Activated CD8-positive, alpha-beta T cell treated with anti-CD3 and anti-CD28 coated beads for 36 hours (primary cell): ENCODE results near the gene OR4D1. TPM values are rescaled to one million over a fixed set of nuclear protein-coding genes. Genes with fewer than 3 reads are reported as not detected.
"Not testable (repeated sequence)": the region's sequence is repeated elsewhere in the genome, so short reads cannot be mapped to it uniquely, and the experiment has no call there.

Source experiments
- ATAC-seq: fragments of 200-7000 bp; cut with Tn5 transposase; one replicate; pipeline ENCODE4 v1.10.0; 2021; ENCODE audit warnings: mild to moderate bottlenecking, moderate library complexity
- CTCF ChIA-PET: fragments of 350-600 bp; sonication (Branson Sonifier 250); formaldehyde crosslinking; loops from one replicate; lab custom pipeline; 2021; ENCODE audit warnings: antibody characterized with exemption; lab: Charles Lee
- POLR2A ChIA-PET: fragments of 350-600 bp; sonication (Branson Sonifier 250); formaldehyde crosslinking; loops from one replicate; lab custom pipeline; 2021; ENCODE audit warnings: antibody characterized with exemption; lab: Charles Lee
- DNase-seq: peaks from one replicate; pipeline ENCODE4 v3.0.0-alpha.2; 2020
- H3K27ac Mint-ChIP-seq: one replicate; pipeline ENCODE4 v1.8.0; 2021; ENCODE audit warnings: mild to moderate bottlenecking, mixed read lengths
- H3K27me3 Mint-ChIP-seq: one replicate; pipeline ENCODE4 v1.8.0; 2021; ENCODE audit warnings: mixed read lengths
- H3K36me3 Mint-ChIP-seq: one replicate; pipeline ENCODE4 v1.8.0; 2021; ENCODE audit warnings: low read depth, mixed read lengths
- H3K4me1 Mint-ChIP-seq: one replicate; pipeline ENCODE4 v1.8.0; 2021; ENCODE audit warnings: low read depth, mixed read lengths
- H3K4me3 Mint-ChIP-seq: one replicate; pipeline ENCODE4 v1.8.0; 2021; ENCODE audit warnings: mild to moderate bottlenecking, moderate library complexity, mixed read lengths
- H3K9me3 Mint-ChIP-seq: one replicate; pipeline ENCODE4 v1.8.0; 2021; ENCODE audit warnings: mixed read lengths
- intact Hi-C: fragments of 100-400 bp; cut with micrococcal nuclease; formaldehyde crosslinking; loops from one replicate; pipeline ENCODE4 v1.10.0; 2022
- total RNA-seq, 2 experiments: library from RNA; stranded (reverse); gene quantifications; one replicate each; pipeline ENCODE4 v1.2.3, GENCODE V29; 2021
- TF ChIP-seq, protein P1 (sequence below): fragments of 200-600 bp; IDR thresholded peaks from one replicate; pipeline ENCODE4 v1.8.0; 2022; ENCODE audit warnings: antibody characterized with exemption, mild to moderate bottlenecking

The OR4D1 gene
- total RNA-seq, 2 experiments from 2014 or later = 0.22 to 0.25 TPM

DNA sequence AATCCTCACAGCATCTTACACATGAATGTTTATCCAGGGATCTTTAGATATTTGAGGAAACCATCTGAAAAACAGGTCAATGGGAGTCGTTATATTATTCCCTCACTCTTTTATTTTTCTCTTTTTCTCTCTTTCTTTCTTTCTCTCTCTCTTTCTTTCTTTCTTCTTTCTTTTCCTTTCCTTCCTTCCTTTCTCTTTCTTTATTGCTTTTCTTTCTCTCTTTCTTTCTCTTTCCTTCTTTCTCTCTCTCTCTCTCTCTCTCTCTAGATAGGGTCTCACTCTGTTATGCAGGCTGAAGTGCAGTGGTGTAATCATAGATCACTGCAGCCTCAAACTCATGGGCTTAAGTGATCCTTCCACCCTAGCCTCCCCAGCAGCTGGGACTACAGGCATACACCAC is 20.3 kb upstream of the OR4D1 start:
- TF ChIP-seq, protein P1, sequence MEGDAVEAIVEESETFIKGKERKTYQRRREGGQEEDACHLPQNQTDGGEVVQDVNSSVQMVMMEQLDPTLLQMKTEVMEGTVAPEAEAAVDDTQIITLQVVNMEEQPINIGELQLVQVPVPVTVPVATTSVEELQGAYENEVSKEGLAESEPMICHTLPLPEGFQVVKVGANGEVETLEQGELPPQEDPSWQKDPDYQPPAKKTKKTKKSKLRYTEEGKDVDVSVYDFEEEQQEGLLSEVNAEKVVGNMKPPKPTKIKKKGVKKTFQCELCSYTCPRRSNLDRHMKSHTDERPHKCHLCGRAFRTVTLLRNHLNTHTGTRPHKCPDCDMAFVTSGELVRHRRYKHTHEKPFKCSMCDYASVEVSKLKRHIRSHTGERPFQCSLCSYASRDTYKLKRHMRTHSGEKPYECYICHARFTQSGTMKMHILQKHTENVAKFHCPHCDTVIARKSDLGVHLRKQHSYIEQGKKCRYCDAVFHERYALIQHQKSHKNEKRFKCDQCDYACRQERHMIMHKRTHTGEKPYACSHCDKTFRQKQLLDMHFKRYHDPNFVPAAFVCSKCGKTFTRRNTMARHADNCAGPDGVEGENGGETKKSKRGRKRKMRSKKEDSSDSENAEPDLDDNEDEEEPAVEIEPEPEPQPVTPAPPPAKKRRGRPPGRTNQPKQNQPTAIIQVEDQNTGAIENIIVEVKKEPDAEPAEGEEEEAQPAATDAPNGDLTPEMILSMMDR = no peak
- Mint-ChIP-seq H3K4me1 (no peaks in the 10 kb centered on the region), H3K4me3 (no peak overlapping the region), H3K36me3 (no peaks in the 10 kb centered on the region), H3K27ac (no peak overlapping the region), H3K27me3 (no peaks in the 10 kb centered on the region), H3K9me3 (no peaks in the 10 kb centered on the region)
- ATAC-seq = no peak
- POLR2A ChIA-PET = interaction anchor here (1.3 kb wide), 1 partner anchor 49 kb away, joined by 4 read pairs; no protein-coding TSS in a partner anchor
- intact Hi-C loops = no loop called here
- no peak for DNase-seq
- CTCF ChIA-PET = no interaction called here

GRCh38 chr17:58132697-58133096 is 15.5 kb upstream of the OR4D1 start:
- H3K27me3 Mint-ChIP-seq, intact Hi-C loops, ATAC-seq, H3K4me3 Mint-ChIP-seq, DNase-seq, H3K4me1 Mint-ChIP-seq, CTCF ChIA-PET, H3K36me3 Mint-ChIP-seq, POLR2A ChIA-PET, H3K27ac Mint-ChIP-seq: not testable (repeated sequence)
- peaks cover 12% of the 10 kb centered on the region for H3K9me3 Mint-ChIP-seq

DNA sequence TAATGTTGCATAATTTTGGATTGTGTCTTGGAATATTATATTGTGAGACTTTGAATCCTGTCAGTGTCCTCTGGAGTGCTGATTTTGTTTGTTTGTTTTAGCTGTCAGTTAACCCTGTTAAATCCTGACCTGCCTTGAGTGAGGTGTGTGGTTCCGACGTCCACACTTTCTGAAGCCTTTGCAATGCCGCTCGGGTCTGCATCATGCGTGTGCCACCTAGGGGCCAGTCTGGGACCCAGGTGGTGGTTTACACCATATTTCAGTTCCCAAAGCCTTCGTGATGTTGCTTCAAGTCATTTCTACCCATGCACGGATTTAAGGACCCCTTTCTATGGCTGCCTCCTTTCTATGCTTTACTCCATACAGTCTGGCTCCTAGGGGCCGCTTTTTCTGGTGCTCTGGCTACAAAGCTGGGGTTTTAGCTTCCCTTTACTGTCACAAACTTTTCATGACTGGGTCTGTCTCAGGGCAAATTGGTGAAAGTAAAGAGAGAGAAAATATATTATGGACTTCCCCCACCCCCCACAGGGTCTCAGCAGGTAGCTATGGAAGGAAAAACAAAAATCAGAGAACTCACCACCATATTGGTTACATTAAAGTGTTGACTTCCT is 11.4 kb upstream of the OR4D1 start:
- Mint-ChIP-seq H3K4me3 (no peak overlapping the region), H3K27me3 (no peaks in the 10 kb centered on the region), H3K9me3 (peaks cover 12% of the 10 kb centered on the region), H3K4me1 (no peaks in the 10 kb centered on the region), H3K27ac (no peak overlapping the region), H3K36me3 (no peaks in the 10 kb centered on the region)
- CTCF ChIA-PET = interaction anchor here (1.2 to 3.5 kb wide), 5 partner anchors 14 to 303 kb away, joined by 3 to 11 read pairs (median 6); no protein-coding TSS in a partner anchor
- DNase-seq (no peak), ATAC-seq (no peak)
- intact Hi-C loops = no loop called here
- POLR2A ChIA-PET = interaction anchor here (0.5 to 0.6 kb wide), 2 partner anchors 221 to 280 kb away, joined by 3 read pairs; no protein-coding TSS in a partner anchor
- TF ChIP-seq, protein P1 = no peak

- no peaks in the 10 kb centered on the region for H3K27me3 Mint-ChIP-seq
- DNase-seq (no peak), ATAC-seq (no peak)
- intact Hi-C loops = no loop called here
- H3K4me1 Mint-ChIP-seq = no peaks in the 10 kb centered on the region
- no peak overlapping the region for H3K27ac Mint-ChIP-seq
- CTCF ChIA-PET = interaction anchor here (0.9 to 1.4 kb wide), 3 partner anchors 12 to 31 kb away, joined by 3 read pairs; no protein-coding TSS in a partner anchor
- H3K9me3 Mint-ChIP-seq = peaks cover 23% of the 10 kb centered on the region
- no peak overlapping the region for H3K4me3 Mint-ChIP-seq
- POLR2A ChIA-PET = no interaction called here
- H3K36me3 Mint-ChIP-seq = peaks cover 6% of the 10 kb centered on the region
- TF ChIP-seq, protein P1 = no peak
Observed at GRCh38 chr17:58141505-58141904, 6.7 kb upstream of the OR4D1 start.

GRCh38 chr17:58143335-58143734 is 4.8 kb upstream of the OR4D1 start:
- POLR2A ChIA-PET, H3K4me3 Mint-ChIP-seq, H3K27ac Mint-ChIP-seq, ATAC-seq, intact Hi-C loops, H3K4me1 Mint-ChIP-seq, H3K27me3 Mint-ChIP-seq, DNase-seq, H3K36me3 Mint-ChIP-seq, CTCF ChIA-PET: not testable (repeated sequence)
- H3K9me3 Mint-ChIP-seq = peaks cover 22% of the 10 kb centered on the region

GRCh38 chr17:58144801-58145200 is 3.4 kb upstream of the OR4D1 start:
- POLR2A ChIA-PET = no interaction called here
- H3K4me3 Mint-ChIP-seq = no peak overlapping the region
- no peaks in the 10 kb centered on the region for H3K27me3 Mint-ChIP-seq
- peaks cover 6% of the 10 kb centered on the region for H3K36me3 Mint-ChIP-seq
- no peaks in the 10 kb centered on the region for H3K4me1 Mint-ChIP-seq
- TF ChIP-seq, protein P1 = no peak
- DNase-seq (no peak), ATAC-seq (no peak)
- CTCF ChIA-PET = no interaction called here
- peaks cover 22% of the 10 kb centered on the region for H3K9me3 Mint-ChIP-seq
- intact Hi-C loops = no loop called here
- H3K27ac Mint-ChIP-seq = no peak overlapping the region
